Activated CD4-positive, CD25-positive, alpha-beta regulatory T cell treated with anti-CD3 and anti-CD28 coated beads, Interleukin-2, amount 50 U/mL, for 16 hours (primary cell): Measurements from ENCODE around the gene SLC2A1.
A peak's percentile ranks its signal among the peaks of the same experiment; 100 is the strongest.
"Not testable (repeated sequence)": the region's sequence is repeated elsewhere in the genome, so short reads cannot be mapped to it uniquely, and the experiment has no call there.

Source experiments
- DNase-seq: peaks from one replicate; pipeline ENCODE4 v3.0.0-alpha.2; 2020; ENCODE audit warnings: low read depth, low spot score

SLC2A1 gene

GRCh38 chr1:42929434-42930177 lies 29.1 kb downstream of the SLC2A1 start:
- no peak for DNase-seq

GRCh38 chr1:42928859-42929258 lies 29.8 kb downstream of the SLC2A1 start:
- DNase-seq, result no peak

- no peak for DNase-seq
Observed at GRCh38 chr1:42927920-42928505, 30.7 kb downstream of the SLC2A1 start.

GRCh38 chr1:42927274-42927841 lies 31.3 kb downstream of the SLC2A1 start:
- DNase-seq, result no peak

- no peak for DNase-seq
Observed at GRCh38 chr1:42926879-42927242, 31.8 kb downstream of the SLC2A1 start.

GRCh38 chr1:42926235-42926878 lies 32.3 kb downstream of the SLC2A1 start:
- no peak for DNase-seq

GRCh38 chr1:42924851-42925760 lies 33.6 kb downstream of the SLC2A1 start:
- no peak for DNase-seq

- peak; percentile 87 for DNase-seq
Observed at GRCh38 chr1:42924082-42924850, 34.4 kb downstream of the SLC2A1 start.

- no peak for DNase-seq
Observed at GRCh38 chr1:42923367-42924081, 35.1 kb downstream of the SLC2A1 start.

GRCh38 chr1:42922687-42923366 lies 35.8 kb downstream of the SLC2A1 start:
- DNase-seq, result peak; percentile 33

- no peak for DNase-seq
Observed at GRCh38 chr1:42921769-42922168, 36.9 kb downstream of the SLC2A1 start.

- not testable (repeated sequence) for DNase-seq
Observed at GRCh38 chr1:42919651-42920050, 39.0 kb downstream of the SLC2A1 start.

GRCh38 chr1:42917241-42917495 lies 41.5 kb downstream of the SLC2A1 start:
- no peak for DNase-seq

GRCh38 chr1:42915456-42915855 lies 43.2 kb downstream of the SLC2A1 start:
- no peak for DNase-seq

GRCh38 chr1:42914092-42914627 lies 44.5 kb downstream of the SLC2A1 start:
- no peak for DNase-seq

GRCh38 chr1:42913426-42914091 lies 45.1 kb downstream of the SLC2A1 start:
- peak; percentile 38 for DNase-seq

GRCh38 chr1:42910985-42911384 lies 47.7 kb downstream of the SLC2A1 start:
- no peak for DNase-seq

GRCh38 chr1:42908046-42908445 lies 50.6 kb downstream of the SLC2A1 start:
- DNase-seq, result no peak

- no peak for DNase-seq
Observed at GRCh38 chr1:42904434-42904833, 54.2 kb downstream of the SLC2A1 start.
